Loucy (cell line): ENCODE measurements around the gene EPHA2.

Experiments
- H2AFZ ChIP-seq: fragments of 200-600 bp; sonication (generic); 2 replicates; pipeline ENCODE4 v1.6.0; 2016; ENCODE audit warnings: antibody characterized with exemption, mild to moderate bottlenecking, low read length, moderate library complexity
- H3F3A ChIP-seq: fragments of 200-600 bp; 2 replicates; pipeline ENCODE4 v1.6.0; 2016; ENCODE audit warnings: antibody characterized with exemption, low read depth, mild to moderate bottlenecking
- H3K27me3 ChIP-seq: fragments of 200-600 bp; sonication (generic); 2 replicates; pipeline ENCODE4 v1.6.1; 2014; ENCODE audit warnings: low read length, mild to moderate bottlenecking; ENCODE audit not compliant: insufficient read depth, poor library complexity, severe bottlenecking
- H3K36me3 ChIP-seq: fragments of 200-600 bp; sonication (generic); 2 replicates; pipeline ENCODE4 v1.6.1; 2016; ENCODE audit warnings: low read length; ENCODE audit not compliant: insufficient read depth
- H3K4me1 ChIP-seq: fragments of 200-600 bp; sonication (generic); 2 replicates; pipeline ENCODE4 v1.5.1; 2014; ENCODE audit warnings: low read length, mild to moderate bottlenecking; ENCODE audit not compliant: insufficient read depth, poor library complexity, severe bottlenecking
- H3K4me2 ChIP-seq: fragments of 200-600 bp; sonication (generic); 2 replicates; pipeline ENCODE4 v1.6.0; 2014; ENCODE audit warnings: antibody characterized with exemption, low read length, low read depth, mild to moderate bottlenecking; ENCODE audit not compliant: poor library complexity, severe bottlenecking
- H3K4me3 ChIP-seq: fragments of 200-600 bp; sonication (generic); 2 replicates; pipeline ENCODE4 v1.5.1; 2014; ENCODE audit warnings: low read length, mild to moderate bottlenecking, mixed read lengths; ENCODE audit not compliant: poor library complexity, severe bottlenecking
- H3K79me2 ChIP-seq: fragments of 200-600 bp; sonication (generic); 2 replicates; pipeline ENCODE4 v1.6.1; 2014; ENCODE audit warnings: low read length; ENCODE audit not compliant: insufficient read depth
- H3K9ac ChIP-seq: fragments of 200-600 bp; sonication (generic); 2 replicates; pipeline ENCODE4 v1.6.0; 2014; ENCODE audit warnings: mild to moderate bottlenecking, low read depth, low read length, moderate library complexity; ENCODE audit not compliant: poor library complexity, severe bottlenecking
- H3K9me2 ChIP-seq: fragments of 200-600 bp; sonication (generic); replicated peaks from 2 replicates; pipeline ENCODE4 v1.6.1; 2016; ENCODE audit warnings: low read depth, low read length, mixed read lengths
- H3K9me3 ChIP-seq: fragments of 200-600 bp; sonication (generic); 2 replicates; pipeline ENCODE4 v1.6.1; 2014; ENCODE audit warnings: mild to moderate bottlenecking, antibody characterized with exemption, low read length, low read depth; ENCODE audit not compliant: insufficient read depth
- H4K20me1 ChIP-seq: fragments of 200-600 bp; sonication (generic); 2 replicates; pipeline ENCODE4 v1.6.0; 2014; ENCODE audit warnings: antibody characterized with exemption, low read length, mild to moderate bottlenecking; ENCODE audit not compliant: insufficient read depth, poor library complexity, severe bottlenecking
- CTCF ChIP-seq: fragments of 200-600 bp; sonication (generic); conservative IDR thresholded peaks from 2 replicates; pipeline ENCODE4 v1.5.1; 2014; ENCODE audit warnings: mild to moderate bottlenecking, antibody characterized with exemption, low read length
- EZH2phosphoT487 ChIP-seq: fragments of 200-600 bp; IDR thresholded peaks from 2 replicates; pipeline ENCODE4 v1.6.1; 2018; ENCODE audit warnings: antibody characterized with exemption, mild to moderate bottlenecking, moderate library complexity, borderline replicate concordance

EPHA2 gene

GRCh38 chr1:16101623-16102022 is 54.2 kb downstream of the EPHA2 start:
- no peaks in the 10 kb centered on the region for H4K20me1 ChIP-seq
- no peaks in the 10 kb centered on the region for H3F3A ChIP-seq
- TF ChIP-seq EZH2phosphoT487 (no peak), CTCF (no peak)
- H3K79me2 ChIP-seq: no peaks in the 10 kb centered on the region
- H3K4me1 ChIP-seq: no peaks in the 10 kb centered on the region
- H3K4me3 ChIP-seq: no peak overlapping the region
- H3K27me3 ChIP-seq: no peaks in the 10 kb centered on the region
- H2AFZ ChIP-seq: no peak overlapping the region
- H3K4me2 ChIP-seq: no peak overlapping the region
- no peaks in the 10 kb centered on the region for H3K36me3 ChIP-seq
- H3K9me3 ChIP-seq: no peaks in the 10 kb centered on the region
- no peak overlapping the region for H3K9ac ChIP-seq
- no peaks in the 10 kb centered on the region for H3K9me2 ChIP-seq

GRCh38 chr1:16099412-16099811 is 56.5 kb downstream of the EPHA2 start:
- Histone ChIP-seq H2AFZ (no peak overlapping the region), H3K27me3 (no peaks in the 10 kb centered on the region), H3K9me2 (no peaks in the 10 kb centered on the region), H3K9me3 (no peaks in the 10 kb centered on the region), H3K4me1 (no peaks in the 10 kb centered on the region), H3K36me3 (no peaks in the 10 kb centered on the region), H3K9ac (no peak overlapping the region), H4K20me1 (no peaks in the 10 kb centered on the region), H3K79me2 (no peaks in the 10 kb centered on the region), H3K4me3 (no peak overlapping the region), H3F3A (no peaks in the 10 kb centered on the region), H3K4me2 (no peak overlapping the region)
- TF ChIP-seq CTCF (no peak), EZH2phosphoT487 (no peak)

- H3K4me3 ChIP-seq: no peak overlapping the region
- H3K36me3 ChIP-seq: no peaks in the 10 kb centered on the region
- H3K27me3 ChIP-seq: no peaks in the 10 kb centered on the region
- H3K4me1 ChIP-seq: no peaks in the 10 kb centered on the region
- H3K9me3 ChIP-seq: no peaks in the 10 kb centered on the region
- H2AFZ ChIP-seq: no peak overlapping the region
- no peak for TF ChIP-seq EZH2phosphoT487
- TF ChIP-seq CTCF: no peak
- no peaks in the 10 kb centered on the region for H3K9me2 ChIP-seq
- no peaks in the 10 kb centered on the region for H3F3A ChIP-seq
- no peak overlapping the region for H3K4me2 ChIP-seq
- H3K9ac ChIP-seq: no peak overlapping the region
- H3K79me2 ChIP-seq: no peaks in the 10 kb centered on the region
- H4K20me1 ChIP-seq: no peaks in the 10 kb centered on the region
These were observed 60.4 kb downstream of the EPHA2 start for GRCh38 chr1:16095447-16095846.
